GM18526 (cell line): ENCODE results near the gene CD63.

Experiments
- POLR2A ChIP-seq: IDR thresholded peaks from 3 replicates; pipeline ENCODE4 v1.6.1; 2011; ENCODE audit not compliant: insufficient read length; ENCODE audit errors: extremely low read depth

The CD63 gene

GRCh38 chr12:55695349-55695748 is 33.5 kb downstream of the CD63 start:
- TF ChIP-seq POLR2A: no peak

DNA sequence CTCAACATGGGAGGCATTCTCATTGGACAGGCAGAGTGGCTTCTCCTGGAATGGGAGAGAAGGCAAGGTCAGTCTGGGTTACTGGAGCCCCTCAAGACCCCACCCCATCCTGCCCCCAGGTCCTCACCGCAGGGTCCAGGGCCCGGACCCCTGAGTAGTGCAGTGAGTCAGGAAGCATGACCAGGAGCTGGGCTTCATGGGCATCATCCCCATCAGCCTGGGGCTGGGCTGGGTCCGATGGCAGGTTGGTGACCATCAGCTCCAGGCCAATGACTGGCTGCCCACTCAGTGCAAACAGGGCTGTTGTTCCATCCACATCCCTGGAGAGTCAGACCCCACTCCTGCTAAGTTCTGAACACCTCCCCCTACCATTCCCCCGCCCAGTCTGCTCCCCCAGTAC is 34.2 kb downstream of the CD63 start:
- no peak for TF ChIP-seq POLR2A

DNA sequence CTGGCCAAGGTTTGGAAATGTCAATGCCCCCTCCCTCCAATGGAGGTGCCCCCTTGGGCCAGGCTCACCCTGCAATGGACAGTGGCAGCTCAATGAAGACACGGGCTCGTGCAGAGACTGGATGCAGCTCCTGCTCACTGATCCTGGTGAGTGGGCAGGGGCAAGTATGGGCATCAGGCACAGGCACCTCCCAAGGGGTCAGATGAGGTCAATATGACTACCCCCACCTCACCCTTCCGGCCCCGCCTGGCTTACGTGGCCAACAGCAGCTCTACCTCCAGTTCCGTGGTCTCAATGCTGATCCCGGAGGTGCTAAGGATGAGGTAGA is 34.7 kb downstream of the CD63 start:
- no peak for TF ChIP-seq POLR2A

GRCh38 chr12:55693323-55694187 is 35.3 kb downstream of the CD63 start:
- TF ChIP-seq POLR2A: no peak

DNA sequence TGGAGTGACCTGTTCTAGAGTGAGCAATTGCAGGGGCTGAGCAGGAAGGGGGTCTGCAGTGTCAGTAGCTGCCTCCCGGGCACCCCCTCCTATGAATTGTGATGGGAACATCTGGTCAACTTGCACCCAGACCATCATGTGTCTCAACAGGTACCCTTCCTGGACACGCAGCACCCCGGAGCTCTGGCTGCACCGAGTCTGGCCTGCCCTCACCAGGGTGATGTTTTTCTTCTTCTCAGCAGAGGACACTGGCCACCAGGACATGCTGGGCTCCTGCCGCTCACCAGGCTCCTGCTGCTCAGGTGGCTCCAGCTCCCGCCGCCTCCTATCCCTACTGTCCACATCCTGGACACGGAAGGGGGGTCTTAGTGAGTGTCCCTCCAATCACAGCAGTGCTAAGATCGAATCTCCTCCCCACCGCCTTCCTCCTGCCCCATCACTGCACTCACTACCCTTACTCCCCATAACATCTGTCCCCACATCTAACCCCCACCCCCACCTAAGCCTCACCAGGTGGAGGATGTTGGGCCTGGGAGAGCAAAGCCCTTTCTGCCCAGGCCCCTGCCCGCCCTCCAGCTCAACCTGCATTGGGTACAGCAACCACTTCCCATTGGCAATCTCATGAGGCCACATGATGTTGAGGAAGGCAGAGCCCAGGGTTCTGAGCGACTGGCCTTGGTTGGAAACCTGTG is 36.0 kb downstream of the CD63 start:
- no peak for TF ChIP-seq POLR2A

DNA sequence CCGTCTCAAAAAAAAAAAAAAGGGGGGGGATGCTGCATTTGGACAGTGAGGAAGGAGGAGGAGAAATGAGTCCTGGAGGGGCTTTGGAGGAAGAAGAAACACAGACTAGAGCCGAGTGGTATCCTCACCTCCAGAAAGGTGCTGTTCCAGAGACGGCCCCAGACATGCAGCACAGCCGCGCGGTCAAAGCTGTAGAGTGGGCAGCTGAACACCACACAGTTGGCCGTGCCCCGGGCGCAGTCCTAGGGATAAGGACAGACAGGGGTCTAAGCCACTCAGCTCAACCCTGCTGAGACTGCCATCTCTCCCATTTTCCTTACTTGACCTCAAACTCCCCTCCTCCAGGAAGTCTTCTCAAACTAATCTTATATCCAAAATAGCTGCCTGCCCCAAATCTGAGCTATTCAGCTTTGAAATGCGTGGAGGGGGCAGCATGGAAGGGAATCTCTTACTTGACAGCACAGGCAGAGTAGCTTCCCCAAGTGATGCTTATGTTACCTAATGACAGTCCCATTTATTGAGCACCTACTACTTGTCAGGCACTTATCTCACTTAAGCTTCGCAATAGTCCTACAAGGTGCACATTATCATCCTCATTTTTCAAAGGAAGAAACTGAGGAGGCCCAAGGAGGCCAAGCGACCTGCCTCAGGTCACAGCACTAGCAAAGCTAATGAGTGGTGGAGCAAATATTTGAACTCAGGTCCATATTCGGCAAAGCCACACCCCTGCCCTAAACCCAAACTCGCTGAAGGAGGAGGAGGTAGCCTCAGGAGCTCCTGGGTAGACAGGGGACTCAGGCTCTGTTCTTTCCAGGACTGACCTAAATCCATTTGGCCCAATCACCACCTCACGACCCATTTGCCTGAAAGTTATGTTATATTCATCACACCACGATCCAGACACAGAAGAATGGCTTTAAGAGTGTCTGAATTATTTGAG is 39.8 kb downstream of the CD63 start:
- TF ChIP-seq POLR2A: no peak

- TF ChIP-seq POLR2A: no peak
Measured at GRCh38 chr12:55687746-55688145, 41.1 kb downstream of the CD63 start.

DNA sequence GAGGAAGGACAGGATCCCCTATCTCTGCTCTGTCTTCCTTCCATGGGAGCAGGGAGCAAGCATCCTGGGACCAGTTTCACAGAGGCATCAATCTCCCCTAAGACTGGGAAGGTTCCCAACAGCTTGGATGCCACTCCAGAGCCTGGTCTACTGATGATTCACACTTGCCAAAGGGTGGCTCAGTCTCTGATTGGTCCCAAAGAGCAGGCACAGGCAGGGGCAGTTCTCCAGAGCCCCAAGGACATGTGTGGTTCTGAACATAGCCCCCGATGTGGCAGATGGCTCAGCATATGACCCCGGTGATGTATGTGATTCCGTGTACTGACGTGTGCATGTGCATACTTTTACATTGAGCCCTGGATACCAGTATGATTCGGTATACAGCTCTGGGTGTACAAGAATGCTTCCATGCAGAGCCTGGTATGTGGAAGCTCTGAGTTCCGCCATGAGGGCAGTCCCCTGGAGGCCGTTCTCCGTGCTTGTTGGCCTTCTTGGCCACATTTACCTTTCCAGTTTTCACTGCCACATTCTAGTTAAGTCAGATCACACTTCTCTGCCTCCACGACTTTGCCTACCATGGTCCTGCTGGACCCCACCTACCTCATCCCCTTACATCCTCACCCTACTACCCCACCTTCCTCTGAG is 42.3 kb downstream of the CD63 start:
- no peak for TF ChIP-seq POLR2A

DNA sequence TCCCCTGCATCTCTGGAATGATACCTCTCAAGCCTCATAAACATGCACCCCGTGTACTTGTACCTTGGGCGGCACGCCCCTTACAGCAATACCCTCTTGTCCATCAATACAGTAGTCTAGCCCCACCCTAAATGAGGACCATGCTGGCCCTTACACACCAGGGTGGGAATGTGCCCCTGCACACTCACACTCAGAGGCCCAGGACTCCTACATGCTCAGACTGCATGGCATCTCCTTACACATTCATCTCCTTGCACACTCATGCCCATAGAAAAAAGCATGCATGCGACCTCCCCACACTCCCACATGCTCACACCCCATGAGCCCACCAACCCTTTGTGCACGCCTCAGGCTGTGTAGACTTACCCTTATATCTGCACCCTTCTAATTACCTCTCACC is 43.1 kb downstream of the CD63 start:
- no peak for TF ChIP-seq POLR2A

DNA sequence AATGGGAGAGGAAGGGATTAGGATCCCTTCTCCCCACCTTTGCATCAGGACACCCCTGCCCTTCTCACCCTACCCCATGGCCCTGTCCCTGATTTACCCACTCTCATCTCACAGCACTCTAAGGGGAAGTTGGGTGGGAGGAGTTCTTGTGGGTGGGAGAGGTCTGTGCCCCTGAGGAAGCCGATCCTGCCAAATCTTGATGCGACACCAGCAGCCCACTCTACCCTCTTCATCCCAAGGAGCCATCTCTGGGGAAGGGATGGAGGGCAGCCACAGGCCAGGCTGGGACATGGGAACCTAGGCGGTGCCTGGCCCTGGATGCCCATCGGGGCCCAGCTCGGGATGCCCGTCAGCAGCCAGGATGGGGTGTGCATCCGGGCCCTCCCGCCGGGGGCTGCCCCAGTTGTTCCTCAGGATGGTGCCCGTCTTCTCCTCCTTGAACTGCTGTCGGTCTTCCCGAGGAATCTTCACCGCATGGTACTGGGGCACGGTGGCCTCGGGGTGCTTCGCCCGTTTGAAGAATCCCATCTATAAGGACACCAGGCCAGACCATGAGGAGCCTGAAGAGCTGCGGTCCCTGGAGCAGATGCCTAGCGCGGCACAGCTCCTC is 43.9 kb downstream of the CD63 start:
- TF ChIP-seq POLR2A: no peak

DNA sequence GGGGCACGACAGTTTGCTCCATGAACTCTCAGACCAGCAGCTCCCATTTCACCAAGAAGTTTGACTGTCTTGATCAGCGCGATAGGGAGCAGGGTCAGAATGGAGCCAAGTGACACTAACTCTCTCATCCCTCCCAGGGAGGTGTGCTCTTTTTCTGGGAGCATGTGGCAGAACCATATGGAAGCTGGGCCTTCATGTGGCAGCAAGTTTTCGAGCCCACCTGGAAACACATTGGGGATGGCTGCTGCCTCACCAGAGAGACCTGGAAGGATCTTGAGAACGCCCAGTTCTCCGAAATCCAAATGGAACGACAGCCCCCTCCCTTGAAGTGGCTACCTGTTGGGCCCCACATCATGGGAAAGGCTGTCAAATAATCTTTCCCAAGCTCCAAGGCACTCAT is 45.1 kb downstream of the CD63 start:
- no peak for TF ChIP-seq POLR2A

DNA sequence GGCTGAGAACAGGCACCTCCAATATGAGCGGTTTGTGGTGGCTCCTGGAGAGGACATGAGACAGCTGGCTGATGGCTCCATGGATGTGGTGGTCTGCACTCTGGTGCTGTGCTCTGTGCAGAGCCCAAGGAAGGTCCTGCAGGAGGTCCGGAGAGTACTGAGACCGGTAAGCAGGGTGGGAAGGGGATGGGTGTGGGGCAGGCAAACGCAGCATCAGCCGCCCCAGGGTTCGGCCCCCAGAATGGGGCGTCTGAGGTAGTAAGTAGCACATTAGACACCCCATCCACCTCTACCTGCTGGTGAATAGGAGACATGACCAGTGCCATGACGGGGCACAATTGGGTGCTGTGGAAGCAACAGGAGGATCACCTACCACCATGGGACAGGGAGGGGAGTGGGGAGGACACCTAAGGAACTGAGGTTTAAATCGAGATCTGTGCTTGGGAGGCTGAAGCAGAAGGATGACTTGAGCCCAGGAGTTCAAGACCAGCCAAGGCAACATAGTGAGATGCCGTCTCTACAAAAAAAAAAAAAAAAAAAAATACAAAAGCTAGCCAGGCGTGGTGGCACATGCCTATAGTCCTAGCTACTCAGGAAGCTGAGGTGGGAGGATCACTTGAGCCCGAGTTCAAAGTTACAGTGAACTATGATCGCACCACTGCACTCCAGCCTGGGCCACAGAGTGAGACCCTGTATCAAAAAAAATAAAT is 46.6 kb downstream of the CD63 start:
- TF ChIP-seq POLR2A: no peak

GRCh38 chr12:55681142-55682077 is 47.4 kb downstream of the CD63 start:
- no peak for TF ChIP-seq POLR2A
